Midbrain (tissue), 1 donor: ENCODE results near the gene USP6.
"Not testable (repeated sequence)": the region's sequence is repeated elsewhere in the genome, so short reads cannot be mapped to it uniquely, and the experiment has no call there.

Experiments
- DNase-seq: peaks from one replicate; lab custom pipeline; 2025; lab: John Stamatoyannopoulos, UW

The USP6 gene

GRCh38 chr17:5122056-5122455, 6.2 kb downstream of the USP6 start:
- not testable (repeated sequence) for DNase-seq

- DNase-seq = no peak
Observed at GRCh38 chr17:5122586-5123342, 6.9 kb downstream of the USP6 start.

GRCh38 chr17:5123343-5124124, 7.7 kb downstream of the USP6 start:
- no peak for DNase-seq

GRCh38 chr17:5124125-5124760, 8.4 kb downstream of the USP6 start:
- not testable (repeated sequence) for DNase-seq

GRCh38 chr17:5124896-5125295, 9.1 kb downstream of the USP6 start:
- DNase-seq = not testable (repeated sequence)

GRCh38 chr17:5126719-5127488, 11.1 kb downstream of the USP6 start:
- DNase-seq = no peak

GRCh38 chr17:5127910-5128309, 12.1 kb downstream of the USP6 start:
- no peak for DNase-seq

GRCh38 chr17:5128387-5128786, 12.6 kb downstream of the USP6 start:
- DNase-seq = not testable (repeated sequence)

- no peak for DNase-seq
Observed at GRCh38 chr17:5128905-5129535, 13.2 kb downstream of the USP6 start.

GRCh38 chr17:5129770-5130169, 13.9 kb downstream of the USP6 start:
- not testable (repeated sequence) for DNase-seq

- not testable (repeated sequence) for DNase-seq
Observed at GRCh38 chr17:5130261-5130660, 14.4 kb downstream of the USP6 start.

GRCh38 chr17:5130687-5131086, 14.9 kb downstream of the USP6 start:
- not testable (repeated sequence) for DNase-seq

- no peak for DNase-seq
Observed at GRCh38 chr17:5131146-5131715, 15.4 kb downstream of the USP6 start.

GRCh38 chr17:5131799-5132502, 16.1 kb downstream of the USP6 start:
- not testable (repeated sequence) for DNase-seq

GRCh38 chr17:5132503-5133225, 16.8 kb downstream of the USP6 start:
- DNase-seq = not testable (repeated sequence)

- no peak for DNase-seq
Observed at GRCh38 chr17:5133311-5133710, 17.5 kb downstream of the USP6 start.

- DNase-seq = not testable (repeated sequence)
Observed at GRCh38 chr17:5133961-5134360, 18.1 kb downstream of the USP6 start.

GRCh38 chr17:5134571-5134970, 18.7 kb downstream of the USP6 start:
- DNase-seq = not testable (repeated sequence)

GRCh38 chr17:5135131-5135712, 19.4 kb downstream of the USP6 start:
- not testable (repeated sequence) for DNase-seq
